HuH-7 (cell line): ENCODE results near the gene HNRNPU.

Experiments used
- DNase-seq: peaks from one replicate; pipeline ENCODE4 v3.0.0; 2011; ENCODE audit warnings: low spot score

The HNRNPU gene

DNA sequence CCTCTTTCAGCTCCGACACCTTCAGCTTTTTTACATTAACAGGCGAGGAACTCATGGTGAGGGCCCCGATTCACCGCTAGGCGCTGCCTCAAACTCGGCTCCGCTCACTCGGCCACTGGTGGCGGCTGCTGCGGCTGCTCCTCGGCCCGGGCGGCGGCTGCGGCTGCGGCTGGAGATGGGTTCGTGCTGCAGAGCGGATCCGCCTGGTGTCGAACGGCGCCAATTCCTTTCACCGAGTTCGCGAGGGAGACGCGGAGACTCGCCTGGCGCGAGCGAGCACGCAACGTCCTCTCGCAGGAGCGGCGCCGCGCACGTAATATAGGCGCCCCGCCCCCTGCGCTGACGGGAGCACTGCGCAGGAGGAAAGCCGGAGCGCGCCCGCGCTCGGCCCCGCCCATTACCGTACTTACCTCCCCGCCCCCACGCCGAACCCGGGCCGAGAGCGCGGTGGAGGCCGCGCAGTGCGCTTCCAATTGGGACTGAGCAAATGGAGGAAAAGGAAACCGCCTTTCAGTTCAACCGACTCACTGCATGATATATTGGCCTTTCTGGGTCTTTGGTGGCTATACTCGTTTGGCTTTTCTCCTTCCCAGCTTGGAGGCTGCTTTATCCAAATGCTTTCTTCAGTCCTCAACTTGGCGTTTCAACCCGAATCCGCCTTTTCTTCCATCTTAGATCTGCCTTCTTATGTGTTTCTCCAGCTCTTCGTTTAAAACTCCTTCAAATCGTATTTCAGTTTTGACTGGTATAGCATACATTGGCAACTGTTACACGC, at the start of gene HNRNPU:
Gene HNRNPU, minus strand, starts transcription at position 291 of the 775 bp plus-strand sequence. Its CDS starts 236 bp downstream, at position 55.
- DNase-seq: peak; percentile 83

DNA sequence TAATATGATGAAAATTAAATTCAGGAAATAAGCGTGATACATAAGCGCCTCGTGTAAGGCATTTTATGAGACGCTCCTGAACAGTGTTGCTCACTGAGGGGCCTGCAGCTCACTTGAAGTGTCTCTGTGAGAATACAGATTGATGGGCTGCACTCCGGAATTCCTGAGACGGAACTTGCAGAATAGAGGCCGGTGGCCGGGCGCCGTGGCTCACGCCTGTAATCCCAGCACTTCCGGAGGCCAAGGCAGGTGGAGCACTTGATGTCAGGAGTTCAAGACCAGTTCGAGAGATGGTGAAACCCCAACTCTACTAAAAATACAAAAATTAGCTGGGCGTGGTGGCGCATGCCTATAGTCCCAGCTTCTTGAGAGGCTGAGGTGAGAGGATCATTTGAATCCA, 49.5 kb upstream of the HNRNPU start:
- DNase-seq: no peak

DNA sequence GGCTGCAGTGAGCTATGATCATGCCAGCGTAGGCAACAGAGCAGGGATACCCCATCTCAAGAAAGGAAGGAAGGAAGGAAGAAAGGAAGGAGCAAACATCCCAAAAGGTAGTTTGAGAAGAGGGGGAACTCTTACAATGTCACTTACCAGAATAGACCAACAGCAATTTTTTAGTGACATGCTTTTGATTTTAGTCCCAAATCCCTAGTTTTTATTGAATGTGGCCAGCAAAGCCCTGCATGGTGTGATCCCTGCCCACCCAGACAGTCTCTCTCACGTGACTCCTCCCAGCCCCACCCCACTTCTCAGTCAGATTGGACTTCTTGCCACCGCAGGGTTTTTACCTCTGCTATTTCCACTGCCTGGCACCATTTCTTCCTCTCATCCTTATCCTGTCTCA, 39.8 kb upstream of the HNRNPU start:
- no peak for DNase-seq

- no peak for DNase-seq
Observed at GRCh38 chr1:244901400-244902015, 37.2 kb upstream of the HNRNPU start.

DNA sequence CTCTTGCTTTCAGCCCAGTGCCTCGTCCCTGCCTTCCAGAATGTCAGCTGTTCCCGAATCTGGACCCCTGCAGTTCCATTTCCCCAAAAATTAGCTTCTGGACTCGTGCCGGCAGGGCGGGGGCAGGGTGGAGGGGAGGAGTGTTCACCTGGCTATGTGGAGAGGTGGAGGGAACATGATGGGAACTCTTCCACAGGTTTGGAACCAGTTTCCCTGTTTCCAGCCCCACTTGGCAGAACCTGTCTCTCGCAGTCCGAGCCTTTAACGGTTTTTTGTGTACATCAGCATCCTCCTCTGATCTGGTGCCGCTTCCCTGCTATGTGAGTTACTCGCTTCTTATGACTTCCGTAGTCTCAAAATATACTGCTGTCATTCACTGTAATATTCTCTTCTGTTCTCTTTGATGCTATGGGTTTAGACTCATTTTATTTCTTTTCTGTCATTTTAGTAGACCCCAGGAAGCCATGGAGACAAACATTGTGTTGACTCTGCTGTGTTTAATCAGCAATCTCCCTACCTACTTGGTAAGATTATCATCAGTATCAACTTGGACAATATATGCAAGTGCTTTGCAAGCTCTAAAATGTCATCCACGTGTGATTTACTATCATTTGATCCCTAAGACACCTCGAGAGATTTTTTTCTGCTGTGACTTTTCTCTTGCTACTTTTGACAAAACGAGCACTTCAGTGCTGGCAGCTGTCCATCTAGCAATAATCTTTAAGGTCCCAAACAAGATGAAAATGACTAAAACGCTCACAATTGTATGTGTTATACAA, 33.3 kb upstream of the HNRNPU start:
- no peak for DNase-seq

DNA sequence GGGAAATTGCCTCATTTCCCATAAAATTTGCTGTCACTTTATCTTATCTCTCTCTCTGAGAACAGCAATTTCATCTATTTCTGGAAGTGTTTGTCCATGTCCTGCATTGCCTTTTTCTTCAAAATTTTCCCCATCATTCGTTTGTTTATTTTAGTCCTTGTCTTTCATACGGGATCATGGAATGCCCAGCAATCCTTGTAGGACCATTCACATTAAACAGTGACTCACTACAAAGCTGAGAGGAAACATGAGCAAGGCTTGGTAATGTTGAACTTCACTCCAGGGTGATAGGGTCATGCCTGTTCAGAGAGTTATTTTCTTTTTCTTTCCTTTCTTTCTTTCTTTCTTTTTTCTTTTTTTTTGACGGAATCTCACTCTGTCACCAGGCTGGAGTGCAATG, 32.2 kb upstream of the HNRNPU start:
- peak; percentile 32 for DNase-seq

DNA sequence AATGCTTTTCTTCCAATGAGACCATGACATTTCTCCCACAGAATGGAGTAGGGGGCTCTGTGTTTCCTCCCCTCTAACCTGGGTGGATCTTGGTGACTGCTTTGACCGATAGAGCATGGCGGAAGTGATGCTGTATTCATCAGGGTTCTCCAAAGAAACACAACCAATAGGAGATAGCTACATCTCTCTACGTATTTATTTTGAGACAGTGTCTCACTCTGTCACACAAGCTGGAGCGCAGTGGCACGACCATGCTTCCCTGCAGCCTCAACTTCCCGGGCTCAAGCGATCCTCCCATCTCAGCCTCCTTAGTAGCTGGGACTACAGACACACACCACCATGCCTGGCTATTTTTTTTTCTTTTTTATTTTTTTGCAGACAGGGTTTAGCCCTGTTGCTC, 29.5 kb upstream of the HNRNPU start:
- no peak for DNase-seq

DNA sequence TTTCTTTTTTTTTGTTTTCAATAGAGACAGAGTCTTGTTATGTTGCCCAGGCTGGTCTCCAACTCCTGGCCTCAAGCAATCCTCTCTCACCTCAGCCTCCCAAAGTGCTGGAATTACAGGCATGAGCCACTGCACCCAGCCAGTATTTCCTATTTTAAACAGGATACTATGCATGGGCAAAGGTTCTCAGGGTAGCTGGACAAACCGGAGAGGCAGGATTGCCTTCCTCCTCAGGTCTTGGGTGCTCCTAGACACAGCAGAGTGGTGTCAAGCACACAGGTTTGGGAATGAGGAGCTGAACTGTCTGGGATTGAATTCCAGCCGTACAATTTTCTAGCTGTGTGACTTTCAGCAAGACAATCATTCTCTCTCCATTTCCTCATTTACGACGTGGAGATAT, 22.9 kb upstream of the HNRNPU start:
- no peak for DNase-seq

DNA sequence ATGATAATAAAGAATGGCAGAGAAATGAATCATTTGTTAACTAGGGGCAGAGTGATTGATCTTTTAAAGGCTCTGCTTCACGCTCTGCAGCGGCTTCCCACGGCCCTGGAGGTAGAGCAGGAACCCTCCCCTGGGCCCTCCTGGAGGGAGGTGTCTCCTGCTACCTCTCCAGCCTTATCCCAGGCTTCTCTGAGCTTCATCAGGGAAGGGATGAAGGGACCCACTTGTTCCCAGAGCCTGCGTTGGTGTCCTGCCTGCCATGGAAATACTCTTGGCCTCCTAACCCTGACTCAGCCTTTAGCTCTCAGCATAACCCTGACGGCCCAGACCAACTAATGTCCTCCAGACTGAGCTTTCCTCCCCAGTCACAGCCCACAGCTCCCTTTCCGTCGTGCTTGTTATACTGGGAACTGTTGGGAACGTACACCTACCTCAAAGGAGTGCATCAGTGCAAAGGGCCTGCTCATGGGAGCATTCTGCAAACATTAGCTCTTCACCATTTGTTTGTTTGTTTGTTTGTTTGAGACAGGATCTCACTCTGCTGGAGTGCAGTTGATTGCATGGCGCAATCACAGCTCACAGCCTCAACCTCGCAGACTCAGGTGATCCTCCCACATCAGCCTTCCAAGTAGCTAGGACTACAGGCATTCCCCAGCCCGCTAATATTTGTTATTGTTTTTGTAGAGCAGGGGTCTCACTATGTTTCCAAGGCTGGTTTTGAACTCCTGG, 17.4 kb upstream of the HNRNPU start:
- DNase-seq: no peak

- DNase-seq: no peak
Observed at GRCh38 chr1:244878681-244879080, 14.3 kb upstream of the HNRNPU start.

DNA sequence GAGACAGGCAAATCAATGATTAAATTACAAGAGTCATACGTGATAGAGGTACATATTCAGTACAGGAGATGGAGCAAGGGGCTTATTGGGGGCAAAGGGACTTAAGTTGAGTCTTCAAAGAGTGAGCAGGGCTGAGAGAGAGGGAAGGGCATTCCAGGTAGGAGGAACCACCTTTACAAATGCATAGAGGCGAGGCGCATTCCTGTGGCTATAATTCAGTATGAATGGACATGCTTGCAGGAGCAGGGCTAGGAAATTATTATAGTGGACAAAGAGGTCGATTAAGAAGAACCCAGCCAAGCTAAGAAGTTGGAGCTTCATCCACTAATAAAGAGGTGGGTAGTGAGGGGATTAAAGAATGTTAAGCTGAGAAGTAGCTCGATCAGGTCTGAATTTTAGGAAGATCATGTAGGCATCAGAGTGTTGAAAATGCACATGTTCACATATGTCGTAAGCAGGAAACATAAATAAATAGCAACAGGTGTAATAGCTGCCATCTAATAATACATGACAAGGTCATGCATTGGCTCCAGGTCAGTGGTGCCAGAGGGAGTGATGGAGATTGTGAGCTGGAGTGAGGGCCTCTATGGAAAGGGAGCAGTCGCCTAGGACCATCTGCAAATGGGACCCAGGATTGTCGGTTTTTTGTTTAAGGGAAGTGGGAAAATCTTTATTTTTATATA, 12.0 kb upstream of the HNRNPU start:
- no peak for DNase-seq

DNA sequence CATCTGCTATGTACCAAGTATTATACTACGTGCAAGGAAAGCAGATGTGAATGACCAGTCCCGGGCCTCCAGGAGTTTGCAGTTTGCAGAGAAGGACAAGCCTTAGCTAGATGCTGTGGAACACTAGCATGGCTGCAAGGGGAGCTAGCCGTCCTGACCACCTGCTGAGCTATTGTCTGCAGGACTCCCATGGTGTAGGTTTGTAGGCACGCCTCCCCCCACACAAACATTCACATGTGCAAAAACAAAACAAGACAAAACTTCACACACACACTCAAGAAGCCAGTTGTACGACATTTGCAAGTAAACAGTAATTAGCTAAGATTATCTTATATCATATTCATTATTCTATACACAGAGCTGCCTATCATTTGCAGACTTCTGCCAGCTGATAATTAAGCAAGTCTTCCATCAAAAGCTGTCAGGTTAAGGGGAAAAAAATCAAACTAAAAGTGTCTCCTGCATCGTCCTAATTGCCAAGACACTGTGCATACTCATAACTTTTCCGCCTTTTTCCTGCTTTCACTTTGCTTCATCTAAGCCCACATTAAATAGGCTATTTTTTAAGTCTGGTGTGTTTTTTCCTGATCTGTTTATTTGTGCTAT, 10.7 kb upstream of the HNRNPU start:
- no peak for DNase-seq

- no peak for DNase-seq
Observed at GRCh38 chr1:244869950-244870349, 5.6 kb upstream of the HNRNPU start.

DNA sequence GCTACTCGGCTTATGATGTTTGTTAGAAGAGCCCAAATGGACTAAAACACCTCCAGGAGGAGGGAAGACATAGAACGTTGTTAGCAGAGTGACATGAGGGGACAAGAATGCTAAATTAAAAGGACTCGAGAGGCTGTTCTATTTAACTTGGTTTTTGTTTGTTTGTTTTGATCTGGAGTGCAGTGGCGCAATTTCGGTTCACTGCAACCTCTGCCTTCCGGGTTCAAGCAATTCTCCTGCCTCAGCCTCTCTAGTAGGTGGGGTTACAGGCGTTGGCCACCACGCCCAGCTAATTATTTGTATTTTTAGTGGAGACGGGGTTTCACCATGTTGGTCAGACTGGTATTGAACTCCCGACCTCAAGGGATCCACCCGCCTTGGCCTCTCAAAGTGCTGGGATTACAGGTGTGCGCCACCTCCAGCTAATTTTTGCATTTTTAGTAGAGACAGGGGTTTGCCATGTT, 5.1 kb upstream of the HNRNPU start:
- no peak for DNase-seq

- DNase-seq: no peak
Observed at GRCh38 chr1:244868484-244869363, 4.4 kb upstream of the HNRNPU start.

DNA sequence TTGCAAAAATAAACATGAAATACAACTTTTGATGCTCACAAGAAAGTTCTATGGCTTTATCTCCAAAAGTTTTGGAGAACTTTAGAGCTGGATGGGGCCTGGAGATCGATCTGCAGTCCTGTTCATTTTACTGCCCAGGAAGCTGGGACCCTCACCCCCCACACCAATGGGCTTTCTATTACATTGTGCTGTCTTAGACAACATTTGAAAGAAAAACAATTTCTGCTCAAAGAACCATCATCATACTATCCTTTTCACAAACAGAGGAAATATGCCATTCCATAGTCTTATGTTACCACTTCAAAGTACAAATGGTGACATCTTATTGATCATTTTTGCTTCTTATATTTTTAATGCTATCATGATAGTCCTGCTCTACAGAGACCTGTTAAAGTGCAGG, 2.0 kb upstream of the HNRNPU start:
- no peak for DNase-seq

DNA sequence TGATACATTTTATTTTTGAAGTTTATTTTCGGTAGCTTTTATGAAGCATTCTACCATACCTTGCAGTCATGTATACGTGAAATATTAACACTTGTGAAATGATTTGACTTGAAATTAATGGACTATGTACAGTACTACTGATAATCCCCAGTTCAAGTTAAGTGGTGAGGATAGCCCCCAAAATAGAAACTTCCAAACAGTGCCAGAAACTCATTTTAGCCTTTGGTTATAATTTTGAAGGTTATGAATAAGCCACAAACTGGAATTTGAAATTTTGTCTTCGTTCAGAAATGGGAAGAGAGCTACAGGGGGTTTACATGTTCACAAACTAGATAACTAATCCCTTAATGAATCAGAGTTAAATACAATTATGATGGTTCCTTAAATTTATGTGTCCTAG, 1.5 kb upstream of the HNRNPU start:
- no peak for DNase-seq

DNA sequence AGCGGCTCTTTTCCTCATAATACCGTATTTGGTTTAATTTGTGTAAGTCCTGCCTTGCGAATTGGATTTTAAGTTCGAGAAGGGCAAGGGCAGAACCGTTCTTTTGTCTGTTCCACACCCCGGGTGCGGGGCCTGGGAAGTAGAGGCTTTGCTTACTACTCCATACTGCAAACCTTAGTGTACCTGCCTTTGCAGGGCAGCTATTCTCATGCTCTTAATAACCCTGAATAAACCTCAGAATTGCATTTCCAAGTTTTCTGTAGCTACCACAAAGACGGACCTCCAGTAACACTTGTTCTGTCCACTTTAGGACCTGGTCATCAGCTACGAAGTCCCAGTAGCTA, 657 bp upstream of the HNRNPU start:
- no peak for DNase-seq

DNA sequence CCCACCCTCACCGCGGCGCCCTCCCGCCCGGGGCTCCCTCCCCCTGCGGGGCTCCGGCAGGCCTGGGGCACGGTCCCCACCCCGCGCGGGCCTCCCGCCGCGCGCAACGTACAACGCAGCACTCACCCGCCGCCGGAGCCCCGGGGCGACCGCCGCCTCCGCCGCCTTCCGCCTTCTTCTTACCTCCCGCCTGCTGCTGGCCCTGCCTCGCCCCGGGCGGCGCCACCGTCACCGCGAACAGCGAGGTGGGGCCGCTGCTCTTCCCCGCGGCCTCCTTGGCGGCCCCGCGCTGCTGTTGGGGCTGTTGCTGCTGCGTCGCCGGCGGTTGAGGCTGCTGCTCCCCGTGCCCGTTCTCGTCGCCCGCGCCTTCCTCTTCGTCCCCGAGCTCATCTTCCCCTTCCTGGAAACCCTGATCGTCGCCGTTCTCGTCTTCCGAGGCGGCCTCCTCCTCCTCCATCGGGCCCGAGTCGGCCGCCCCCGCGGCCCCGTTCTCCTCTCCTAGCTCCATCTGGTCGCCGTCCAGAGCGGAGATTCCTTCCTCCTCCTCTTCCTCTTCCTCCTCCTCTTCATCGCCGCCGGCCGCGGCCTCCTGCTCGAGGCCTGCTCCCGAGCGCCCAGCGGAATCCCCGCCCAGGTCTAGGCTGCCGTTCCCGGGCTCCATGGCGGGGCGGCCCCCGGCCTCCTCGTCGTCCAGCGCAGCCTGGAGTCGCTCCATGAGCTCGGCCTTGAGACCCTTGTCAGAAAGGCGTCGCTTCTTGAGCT, 671 bp downstream of the HNRNPU start:
- DNase-seq: no peak
